ENCODE results near the gene CLEC4D. TPM values are rescaled to one million over a fixed set of nuclear protein-coding genes. Genes with fewer than 3 reads are reported as not detected.
A peak's percentile ranks its signal among the peaks of the same experiment; 100 is the strongest.
"Not testable (repeated sequence)": the region's sequence is repeated elsewhere in the genome, so short reads cannot be mapped to it uniquely, and the experiment has no call there.

CLEC4D gene
- total RNA-seq, 1 donor from 2014 or later, result not detected

DNA sequence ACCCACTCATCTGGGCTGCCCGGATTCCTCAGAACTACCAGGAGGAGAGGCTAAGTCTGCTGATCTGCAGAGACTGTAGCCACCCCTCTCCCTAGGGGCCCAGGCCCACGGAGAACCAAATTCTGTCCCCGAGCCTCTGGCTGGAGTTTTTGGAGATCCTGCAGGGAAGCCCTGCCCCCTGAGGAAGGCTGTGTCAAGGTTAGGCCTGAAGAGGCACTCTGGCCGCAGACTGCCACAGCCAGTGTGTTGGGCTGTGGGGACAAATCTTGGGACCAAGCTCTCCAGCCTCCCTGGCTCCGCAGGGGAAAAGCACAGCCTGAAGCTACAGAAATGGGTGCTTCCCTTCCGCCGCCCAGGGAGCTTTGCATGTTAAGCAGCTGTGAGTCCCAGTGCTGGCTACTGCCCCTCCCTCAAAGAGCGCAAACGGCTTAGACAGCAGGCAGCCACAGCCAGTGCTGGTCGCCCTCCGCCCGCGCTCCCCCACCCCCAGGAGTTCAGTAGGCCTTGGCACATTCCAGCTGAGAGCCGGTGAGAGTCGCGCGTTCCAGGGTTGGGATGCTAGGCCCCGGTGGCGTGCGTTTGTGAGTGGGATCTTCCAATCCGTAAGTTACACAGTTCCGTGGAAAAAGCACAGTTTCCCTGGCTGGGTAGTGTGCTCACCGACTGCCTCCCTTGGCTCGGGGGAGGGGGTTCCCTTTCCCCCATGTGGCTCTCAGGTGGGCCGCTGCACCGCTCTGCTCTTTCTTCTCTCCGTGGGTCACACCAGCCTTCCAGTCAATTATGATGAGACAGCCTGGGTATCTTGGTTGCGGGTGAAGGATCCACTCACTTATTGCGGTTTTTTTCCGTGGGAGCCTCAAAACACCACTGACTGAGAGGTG is 14.2 kb downstream of the CLEC4D start:
- DNase-seq (ENCODE audit: low spot score) (no peak), ATAC-seq (no peak)

DNA sequence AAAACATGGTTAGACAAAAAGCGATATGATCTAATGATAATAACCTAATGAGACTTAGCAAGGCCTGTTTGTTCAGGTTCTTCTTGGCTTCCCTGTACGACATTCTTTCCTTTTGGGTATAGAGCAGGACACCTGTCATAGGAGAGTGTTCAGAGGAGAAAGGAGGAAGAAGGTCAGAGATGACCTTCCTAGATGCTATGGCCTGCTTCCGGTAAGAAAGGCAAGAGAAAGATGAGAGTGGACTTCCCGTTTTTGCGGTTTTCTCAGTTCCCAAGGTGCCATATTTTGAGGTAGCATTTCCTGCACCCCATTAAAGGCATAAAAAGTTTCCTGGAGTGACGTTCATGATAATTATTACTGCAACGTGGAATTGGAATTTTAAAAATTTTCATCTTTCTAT is 18.7 kb downstream of the CLEC4D start:
- ATAC-seq, result no peak
- no peak for DNase-seq (ENCODE audit: low spot score)

DNA sequence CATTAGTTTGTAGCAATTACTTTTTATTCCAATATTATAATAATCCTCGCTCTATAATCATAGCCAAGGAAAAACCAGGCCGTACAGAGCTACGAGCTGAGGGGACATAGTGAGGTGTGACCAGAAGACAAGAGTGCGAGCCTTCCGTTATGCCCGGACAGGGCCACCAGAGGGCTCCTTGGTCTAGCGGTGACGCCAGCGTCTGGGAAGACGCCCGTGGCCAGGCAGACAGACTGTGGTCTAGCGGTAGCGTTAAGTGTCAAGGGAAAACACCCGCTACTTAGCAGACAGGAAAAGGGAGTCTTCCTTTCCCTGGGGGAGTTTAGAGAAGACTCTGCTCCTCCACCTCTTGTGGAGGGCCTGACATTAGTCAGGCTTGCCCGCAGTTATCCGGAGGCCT is 24.5 kb downstream of the CLEC4D start:
- ATAC-seq; DNase-seq (ENCODE audit: low spot score): not testable (repeated sequence)

DNA sequence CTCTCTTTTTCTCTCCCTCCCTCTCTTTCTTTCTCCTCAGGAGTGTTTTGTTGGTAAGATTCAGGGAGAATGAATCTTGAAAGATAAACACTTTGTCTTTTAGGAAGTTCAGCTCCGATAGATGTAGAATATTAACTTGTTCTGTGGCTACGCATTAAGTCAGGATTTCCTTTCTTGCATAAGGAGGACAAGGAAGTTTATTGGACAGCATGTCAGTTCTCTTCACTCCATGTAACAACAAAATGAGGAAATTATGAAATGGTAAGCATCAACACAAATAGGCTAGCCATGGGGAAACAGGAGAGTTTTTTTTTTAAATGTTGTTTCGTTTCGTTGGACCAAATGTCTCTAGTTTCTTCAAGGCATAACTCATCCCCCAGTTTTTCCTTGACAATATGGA is 27.5 kb downstream of the CLEC4D start, which contains the start of gene CLEC4E:
CLEC4E (minus strand) TSS at position 75 of the 400 bp plus-strand sequence. CDS start 108 bp downstream, outside the sequence.
- peak; percentile 36 for ATAC-seq
- not testable (repeated sequence) for DNase-seq (ENCODE audit: low spot score)

DNA sequence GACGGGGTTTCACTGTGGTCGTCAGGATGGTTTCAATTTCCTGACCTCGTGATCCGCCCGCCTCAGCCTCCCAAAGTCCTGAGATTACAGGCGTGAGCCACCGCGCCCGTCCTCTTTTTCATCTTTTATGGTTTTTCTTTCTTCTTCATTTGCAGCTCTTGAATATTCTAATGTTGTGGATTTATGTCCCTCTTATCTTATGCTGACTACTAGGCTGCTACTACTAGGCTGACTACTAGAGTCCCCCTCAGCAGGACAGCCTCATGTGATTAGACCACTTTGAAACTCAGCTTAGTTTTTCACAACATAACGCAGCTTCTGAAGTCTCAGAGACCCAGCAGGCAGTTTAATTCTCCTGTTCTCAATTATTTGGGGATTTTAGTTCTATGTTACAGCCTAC is 28.3 kb downstream of the CLEC4D start:
- no peak for ATAC-seq

DNA sequence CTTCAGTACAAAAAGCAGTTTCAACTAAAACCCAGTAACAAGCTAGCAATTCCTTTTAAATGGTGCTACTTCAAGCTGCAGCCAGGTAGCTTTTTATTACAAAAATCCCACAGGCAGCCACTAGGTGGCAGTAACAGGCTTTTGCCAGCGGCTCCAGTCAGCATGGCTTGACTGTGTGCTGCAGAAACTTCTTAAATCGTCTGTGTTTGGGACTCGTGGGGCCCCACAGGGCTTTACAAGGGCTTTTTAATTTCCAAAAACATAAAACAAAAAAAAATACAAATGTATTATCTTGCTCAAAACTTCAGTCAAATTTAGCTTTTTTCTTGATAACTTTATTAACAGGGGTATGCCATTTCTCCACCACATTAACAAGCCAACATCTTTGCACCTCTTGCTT is 31.0 kb downstream of the CLEC4D start:
- DNase-seq (ENCODE audit: low spot score), result peak; percentile 69
- peak; percentile 98 for ATAC-seq

More for the DNA sequence above, 28.3 kb downstream of the CLEC4D start:
- no peak for DNase-seq (ENCODE audit: low spot score)

DNA sequence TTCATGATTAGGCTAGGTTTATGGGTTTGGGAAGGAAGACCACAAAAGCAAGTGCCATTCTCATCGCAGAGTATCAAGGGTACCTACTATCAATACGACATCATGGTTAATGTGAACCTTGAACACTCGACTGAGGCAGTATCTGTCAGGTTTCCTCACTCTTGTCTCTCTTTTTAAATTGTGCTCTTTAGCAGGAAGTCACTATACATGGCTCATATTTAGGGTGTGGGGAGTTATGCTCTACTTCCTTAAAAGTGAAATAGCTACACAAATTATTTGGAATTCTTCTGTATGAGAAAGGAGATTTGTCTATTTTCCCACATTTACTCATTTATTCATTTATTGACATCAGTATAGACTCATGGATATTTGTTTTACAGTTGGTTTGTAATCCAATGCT is 33.3 kb downstream of the CLEC4D start:
- DNase-seq (ENCODE audit: low spot score) (no peak), ATAC-seq (no peak)

DNA sequence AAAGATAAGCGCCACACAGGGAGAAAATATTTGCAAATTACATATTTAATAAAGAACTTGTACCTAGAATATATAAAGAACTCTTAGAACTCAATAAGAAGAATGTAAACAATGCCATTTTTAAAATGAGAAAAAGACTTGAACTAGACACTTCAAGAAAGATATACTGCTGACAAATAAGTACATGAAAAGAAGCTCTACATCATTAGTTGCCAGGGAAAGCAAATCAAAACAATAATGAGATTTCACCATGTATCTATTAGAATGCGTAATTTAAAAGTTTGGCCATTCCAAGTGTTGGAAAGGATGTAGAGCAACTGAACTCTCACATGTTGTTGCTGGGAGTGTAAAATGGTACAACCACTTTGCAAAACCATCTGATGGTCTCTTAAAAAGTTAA is 34.3 kb downstream of the CLEC4D start:
- DNase-seq (ENCODE audit: low spot score) (no peak), ATAC-seq (no peak)

DNA sequence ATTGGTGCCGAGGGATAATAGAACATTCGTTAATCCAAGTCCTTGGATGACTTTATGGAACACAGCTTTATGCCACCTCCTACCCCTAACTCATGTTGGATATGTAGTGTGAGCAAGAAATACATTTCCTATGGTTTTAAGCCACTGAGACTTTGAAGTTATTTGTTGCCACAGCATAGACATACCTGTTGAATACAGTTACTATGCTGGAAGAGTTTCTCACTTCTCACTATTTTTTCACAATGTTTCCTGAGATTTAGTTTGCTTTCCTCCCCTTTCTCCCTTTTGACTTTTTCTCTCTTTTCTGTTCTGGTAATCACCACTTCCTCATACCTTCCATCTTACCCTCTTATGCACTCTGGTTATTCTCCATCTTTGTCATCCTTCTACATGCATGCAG is 34.9 kb downstream of the CLEC4D start:
- ATAC-seq, result no peak
- DNase-seq (ENCODE audit: low spot score), result no peak

DNA sequence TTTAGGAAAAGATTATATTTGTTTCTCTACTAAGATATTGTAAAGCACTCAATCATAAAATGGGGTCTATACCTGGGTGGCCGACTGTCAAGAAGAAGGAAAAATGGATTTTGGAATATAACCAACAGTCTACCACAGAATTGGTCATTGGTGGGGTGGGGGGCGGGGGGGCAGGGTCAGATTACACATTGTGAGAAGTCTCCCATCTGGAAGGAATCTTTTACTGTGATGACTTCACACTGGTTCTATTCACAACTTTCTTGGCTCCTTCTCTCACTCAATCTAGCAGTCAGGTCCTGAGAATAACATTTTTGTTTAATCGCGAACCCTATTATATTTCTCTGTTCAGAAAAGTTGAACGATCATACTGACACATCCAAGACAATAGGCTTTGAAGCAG is 36.1 kb downstream of the CLEC4D start:
- DNase-seq (ENCODE audit: low spot score) (no peak), ATAC-seq (no peak)

DNA sequence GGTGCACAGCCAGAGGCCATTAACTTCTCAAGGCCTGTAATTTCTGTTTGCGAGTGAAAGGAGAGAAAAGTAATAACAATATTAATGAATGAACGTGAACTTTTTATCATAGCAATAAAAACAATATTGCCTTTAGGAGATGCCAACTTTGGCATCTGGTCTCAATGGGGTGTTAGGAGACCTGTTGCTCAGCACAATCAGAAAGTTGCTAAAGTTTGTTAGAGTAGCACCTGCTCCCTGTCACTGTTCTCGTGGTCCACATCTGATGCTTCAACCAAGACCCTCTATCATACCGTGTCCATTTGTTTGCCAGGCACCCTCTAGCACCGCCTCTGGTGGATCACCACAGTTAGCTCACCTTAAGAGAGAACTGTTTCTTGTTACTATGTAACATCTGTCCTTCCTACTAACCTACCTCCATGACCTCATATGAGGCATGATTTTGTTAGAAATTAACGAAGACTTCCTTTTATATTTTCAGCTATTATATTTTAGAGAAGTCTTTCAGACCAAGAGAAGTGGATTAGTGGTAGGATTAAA is 39.9 kb downstream of the CLEC4D start:
- DNase-seq (ENCODE audit: low spot score) (no peak), ATAC-seq (no peak)

DNA sequence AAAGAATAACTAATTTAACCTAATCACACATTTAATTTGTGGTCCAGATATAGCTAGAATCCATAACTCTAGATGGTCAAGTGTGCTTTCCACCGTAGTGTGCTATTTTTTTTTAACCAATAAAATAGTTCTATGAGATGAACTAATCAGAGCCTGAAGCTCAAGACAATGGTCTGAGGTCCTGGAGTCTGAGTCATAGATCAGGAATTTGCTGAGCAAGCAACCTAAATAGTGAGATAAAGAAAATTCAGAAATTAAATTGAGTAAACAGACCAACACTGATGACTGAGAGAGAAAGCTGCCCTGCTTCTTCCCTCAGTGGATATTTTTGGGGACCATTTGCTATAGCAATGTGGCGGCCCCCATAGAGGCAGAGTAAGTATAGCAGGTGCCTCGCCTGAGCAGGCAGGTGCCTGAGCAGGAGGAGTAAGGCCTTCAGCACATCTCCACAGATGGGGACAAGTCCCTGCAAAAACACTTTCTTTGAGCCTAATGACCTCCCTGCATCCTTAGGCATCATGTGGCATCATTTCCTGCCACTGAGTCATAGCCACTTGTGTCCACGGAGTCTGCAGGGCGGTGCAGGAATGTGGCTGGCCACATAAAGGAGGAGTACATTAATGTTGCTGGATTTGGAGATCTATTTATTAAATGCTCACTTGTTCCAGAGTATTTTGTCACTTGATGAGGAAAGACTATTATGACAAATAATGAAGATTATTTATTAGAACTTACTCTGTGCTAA is 41.3 kb downstream of the CLEC4D start:
- ATAC-seq, result no peak
- DNase-seq (ENCODE audit: low spot score), result no peak

DNA sequence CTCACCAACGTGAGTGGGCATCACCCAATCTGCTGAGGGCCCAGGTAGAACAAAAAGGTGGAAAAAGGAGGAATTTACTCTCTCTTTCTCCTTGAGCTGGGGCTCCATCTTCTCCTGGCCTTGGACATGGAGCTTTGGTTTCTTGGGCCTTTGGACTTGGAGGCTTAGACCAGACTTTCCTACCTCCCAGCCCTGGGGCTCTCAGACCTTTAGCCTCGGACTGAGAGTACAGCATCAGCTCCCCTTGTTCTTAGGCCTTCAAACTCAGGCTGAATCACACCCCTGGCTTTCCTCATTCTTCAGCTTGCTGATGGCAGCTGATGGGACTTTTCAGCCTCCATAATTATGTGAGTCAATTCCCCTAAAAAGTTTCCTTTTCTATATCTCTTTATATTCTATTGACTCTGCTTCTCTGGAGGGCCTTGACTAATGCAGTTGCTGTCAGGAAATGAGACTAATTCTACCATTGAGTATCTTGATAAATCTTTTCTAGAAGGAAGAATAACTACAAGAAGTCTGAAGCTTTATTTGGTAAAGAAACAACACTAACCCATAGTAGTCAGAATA is 43.3 kb downstream of the CLEC4D start:
- ATAC-seq, result no peak
- no peak for DNase-seq (ENCODE audit: low spot score)

DNA sequence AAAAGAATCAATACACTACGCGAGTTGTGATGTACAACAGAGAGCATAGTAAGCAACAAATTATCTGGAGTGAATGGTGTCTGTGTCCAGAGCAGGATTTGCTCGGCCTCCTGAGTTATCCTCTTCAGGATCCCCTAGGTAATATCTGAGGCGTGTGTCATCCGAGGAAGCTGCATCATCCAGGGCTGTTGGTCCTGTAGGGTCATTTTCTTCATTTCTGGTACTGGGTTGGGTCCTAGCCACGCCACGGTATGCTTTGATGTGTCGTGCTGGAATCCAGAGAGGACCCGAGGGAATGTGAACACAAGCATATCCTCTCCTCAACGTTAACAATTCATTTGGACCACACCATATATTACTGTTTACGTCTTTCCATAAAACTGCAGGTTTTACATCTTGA is 46.4 kb downstream of the CLEC4D start:
- ATAC-seq (no peak), DNase-seq (ENCODE audit: low spot score) (no peak)

DNA sequence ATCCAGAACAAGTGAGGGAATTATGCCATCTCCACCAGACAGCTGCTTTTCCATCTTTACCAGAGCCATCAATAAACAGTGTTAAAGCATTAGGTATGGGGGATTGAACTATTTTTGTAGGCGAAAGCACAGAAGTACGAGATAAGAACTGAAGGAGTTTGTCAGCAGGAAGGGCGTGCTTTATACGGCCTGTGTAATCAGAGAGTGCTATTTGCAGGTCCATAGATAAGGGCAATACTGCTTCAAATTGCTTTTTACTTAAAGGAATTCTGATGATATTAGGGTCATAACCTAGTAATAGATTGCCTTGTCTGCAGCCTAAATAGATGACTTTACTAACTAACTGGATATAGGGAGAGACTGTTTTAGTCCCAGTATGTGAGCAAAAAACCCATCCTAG is 47.7 kb downstream of the CLEC4D start:
- no peak for ATAC-seq
- no peak for DNase-seq (ENCODE audit: low spot score)

DNA sequence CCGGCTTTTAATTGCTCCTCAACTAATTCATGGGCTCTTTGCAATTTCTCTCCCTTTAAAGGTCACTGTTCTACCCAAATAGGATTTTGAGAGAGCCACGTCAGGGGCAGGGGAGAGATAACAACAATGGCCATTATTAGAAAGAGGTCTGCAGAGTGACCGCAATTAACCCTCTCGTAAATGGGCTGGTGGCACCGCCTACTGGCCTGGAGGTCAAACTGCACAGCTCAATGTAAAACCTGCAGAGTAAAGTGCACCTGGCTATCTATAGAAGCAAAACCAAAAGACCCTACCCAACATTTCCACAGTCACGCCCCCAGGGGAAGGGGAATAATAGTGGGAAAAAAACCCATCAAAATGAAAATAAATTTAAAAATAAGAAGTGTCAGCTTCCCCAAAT is 49.0 kb downstream of the CLEC4D start:
- no peak for ATAC-seq
- DNase-seq (ENCODE audit: low spot score), result no peak

DNA sequence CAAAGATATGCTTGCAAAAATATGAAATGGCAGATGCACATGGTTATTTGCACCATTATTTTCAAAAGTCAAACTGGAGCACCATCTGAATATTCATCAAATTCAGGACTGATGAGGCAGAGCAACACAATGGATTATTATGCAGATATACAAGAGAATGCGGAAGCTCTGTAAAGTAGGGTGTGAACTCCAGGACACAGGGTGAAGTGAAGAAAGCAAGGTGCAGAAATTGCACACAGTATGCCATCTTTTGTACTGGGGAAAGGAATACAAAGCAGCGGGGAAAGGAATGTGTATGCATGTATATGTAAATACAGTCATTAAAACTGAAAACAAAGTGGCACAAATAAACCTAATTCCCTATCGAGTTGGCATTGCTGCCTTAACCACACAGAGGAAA is 50.1 kb downstream of the CLEC4D start:
- no peak for ATAC-seq

DNA sequence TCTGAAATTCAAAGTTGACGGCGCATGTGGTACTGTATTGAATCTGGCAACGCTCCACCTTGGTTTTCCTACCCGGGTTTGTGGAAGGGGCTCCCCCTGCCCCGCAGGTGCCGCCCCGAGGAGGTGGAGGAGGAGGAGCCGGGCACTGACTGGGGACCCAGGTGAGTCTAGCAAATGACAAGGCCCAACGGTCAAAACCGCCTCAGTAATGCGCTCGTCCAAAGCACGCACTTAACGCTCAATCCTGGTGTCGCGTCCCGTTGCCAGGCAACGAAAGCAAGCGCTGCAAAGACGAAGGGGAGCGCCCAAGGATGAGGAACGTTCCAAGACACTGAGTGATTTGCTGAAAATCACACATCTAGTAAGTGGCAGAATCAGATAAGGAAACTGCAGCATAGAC is 51.4 kb downstream of the CLEC4D start:
- no peak for ATAC-seq
- DNase-seq (ENCODE audit: low spot score), result no peak

More for the DNA sequence above, 50.1 kb downstream of the CLEC4D start:
- DNase-seq (ENCODE audit: low spot score), result no peak

DNA sequence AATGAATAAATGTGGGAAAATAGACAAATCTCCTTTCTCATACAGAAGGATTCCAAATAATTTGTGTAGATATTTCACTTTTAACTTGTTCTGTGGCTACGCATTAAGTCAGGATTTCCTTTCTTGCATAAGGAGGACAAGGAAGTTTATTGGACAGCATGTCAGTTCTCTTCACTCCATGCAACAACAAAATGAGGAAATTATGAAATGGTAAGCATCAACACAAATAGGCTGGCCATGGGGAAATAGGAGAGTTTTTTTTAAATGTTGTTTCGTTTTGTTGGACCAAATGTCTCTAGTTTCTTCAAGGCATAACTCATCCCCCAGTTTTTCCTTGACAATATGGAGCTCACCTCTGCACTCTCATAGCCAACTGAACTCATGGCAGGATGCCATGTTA is 52.7 kb downstream of the CLEC4D start:
- not testable (repeated sequence) for ATAC-seq; DNase-seq (ENCODE audit: low spot score)

DNA sequence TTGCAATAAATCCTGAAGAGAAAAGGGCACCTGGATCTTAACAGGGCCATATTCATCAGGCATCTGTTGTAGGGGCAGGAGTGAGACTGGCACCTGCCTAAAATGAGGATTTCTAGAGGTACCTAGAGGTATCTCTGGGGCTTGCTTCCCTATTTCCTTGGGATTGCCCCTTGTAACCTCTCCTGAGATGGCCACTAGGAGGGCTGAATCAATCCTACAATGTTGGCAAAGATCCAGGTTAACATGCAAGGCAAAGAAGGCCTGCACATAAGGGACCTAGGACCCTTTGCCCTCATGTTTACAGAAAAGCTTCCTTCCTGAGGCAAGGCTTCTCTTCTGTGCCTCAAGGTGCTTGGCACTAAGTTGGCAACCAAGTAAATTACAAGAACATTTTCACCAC is 53.2 kb downstream of the CLEC4D start:
- DNase-seq (ENCODE audit: low spot score), result no peak
- no peak for ATAC-seq

Measured in left lobe of liver (tissue), 2 donors.